ENCODE measurements around the gene PLCB1.

The PLCB1 gene

DNA sequence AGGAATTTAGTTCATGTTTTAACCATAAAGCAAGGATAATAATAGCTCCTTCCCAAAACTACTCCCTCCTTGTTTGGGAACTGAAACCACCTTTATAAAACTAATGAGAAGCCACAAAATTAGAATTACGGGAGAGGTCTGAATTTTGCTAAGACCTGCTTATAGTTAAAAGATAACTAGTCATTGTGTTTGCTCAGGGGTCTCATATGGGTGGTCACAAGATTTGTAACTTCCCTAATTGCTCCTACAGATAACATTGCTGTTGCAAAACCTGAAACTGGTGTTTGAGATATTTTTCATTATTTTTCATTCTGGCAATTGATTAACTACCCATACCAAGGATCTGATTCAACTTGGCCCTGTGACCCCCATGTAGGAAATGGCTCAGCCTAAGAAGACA is 782.4 kb downstream of the PLCB1 start:
- TF ChIP-seq, protein P1, sequence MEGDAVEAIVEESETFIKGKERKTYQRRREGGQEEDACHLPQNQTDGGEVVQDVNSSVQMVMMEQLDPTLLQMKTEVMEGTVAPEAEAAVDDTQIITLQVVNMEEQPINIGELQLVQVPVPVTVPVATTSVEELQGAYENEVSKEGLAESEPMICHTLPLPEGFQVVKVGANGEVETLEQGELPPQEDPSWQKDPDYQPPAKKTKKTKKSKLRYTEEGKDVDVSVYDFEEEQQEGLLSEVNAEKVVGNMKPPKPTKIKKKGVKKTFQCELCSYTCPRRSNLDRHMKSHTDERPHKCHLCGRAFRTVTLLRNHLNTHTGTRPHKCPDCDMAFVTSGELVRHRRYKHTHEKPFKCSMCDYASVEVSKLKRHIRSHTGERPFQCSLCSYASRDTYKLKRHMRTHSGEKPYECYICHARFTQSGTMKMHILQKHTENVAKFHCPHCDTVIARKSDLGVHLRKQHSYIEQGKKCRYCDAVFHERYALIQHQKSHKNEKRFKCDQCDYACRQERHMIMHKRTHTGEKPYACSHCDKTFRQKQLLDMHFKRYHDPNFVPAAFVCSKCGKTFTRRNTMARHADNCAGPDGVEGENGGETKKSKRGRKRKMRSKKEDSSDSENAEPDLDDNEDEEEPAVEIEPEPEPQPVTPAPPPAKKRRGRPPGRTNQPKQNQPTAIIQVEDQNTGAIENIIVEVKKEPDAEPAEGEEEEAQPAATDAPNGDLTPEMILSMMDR (conservative IDR thresholded peaks at IDR 0.05; ENCODE audit: control insufficient read depth, insufficient read depth, low read depth, low read length), result no peak
- H3K4me3 ChIP-seq (ENCODE audit: control insufficient read depth, low read depth, low read length), result no peak overlapping the region
- no peak for DNase-seq (ENCODE audit: low read depth)

DNA sequence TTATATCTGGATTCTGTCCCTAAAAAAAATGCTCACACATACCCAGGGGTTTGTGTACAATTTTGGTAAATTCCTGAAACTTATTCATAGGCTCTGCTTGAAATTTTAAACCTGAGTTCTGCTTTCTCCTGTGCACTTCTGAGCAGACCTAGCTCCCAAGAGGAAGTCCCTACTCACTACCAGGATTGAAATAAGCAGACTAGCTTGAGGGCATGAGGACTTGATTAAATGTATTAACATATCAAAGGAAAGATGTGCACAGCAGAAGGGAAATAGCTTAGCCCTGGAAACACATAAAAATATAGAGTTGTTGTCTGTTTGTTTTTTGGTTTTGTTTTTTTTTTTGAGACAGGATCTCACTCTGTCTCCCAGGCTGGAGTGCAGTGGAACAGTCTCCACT is 785.0 kb downstream of the PLCB1 start:
- TF ChIP-seq, protein P1 (conservative IDR thresholded peaks at IDR 0.05; ENCODE audit: control insufficient read depth, insufficient read depth, low read depth, low read length), result no peak

DNA sequence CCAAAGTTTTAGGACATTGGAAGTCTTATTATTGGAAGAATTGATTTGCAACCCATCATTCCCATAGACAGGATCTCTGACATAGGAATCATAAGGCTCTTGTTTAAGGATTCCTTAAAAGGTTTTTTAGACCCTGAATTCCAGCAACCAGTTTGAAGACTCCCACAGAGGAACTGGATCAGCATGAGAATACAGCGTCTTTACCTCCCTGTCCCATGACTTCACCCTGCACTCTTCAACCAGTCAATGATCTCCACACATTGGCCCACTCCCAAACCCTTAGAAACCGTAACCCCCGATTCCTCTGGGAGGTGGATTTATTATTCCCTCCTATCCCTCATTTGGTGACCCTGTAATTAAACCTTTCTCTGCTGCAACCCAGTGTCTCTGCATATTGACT is 786.1 kb downstream of the PLCB1 start:
- DNase-seq (ENCODE audit: low read depth), result no peak
- no peak overlapping the region for H3K4me3 ChIP-seq (ENCODE audit: control insufficient read depth, low read depth, low read length)
- TF ChIP-seq, protein P1 (conservative IDR thresholded peaks at IDR 0.05; ENCODE audit: control insufficient read depth, insufficient read depth, low read depth, low read length), result no peak

More for the DNA sequence above, 785.0 kb downstream of the PLCB1 start:
- DNase-seq (ENCODE audit: low read depth), result no peak
- no peak overlapping the region for H3K4me3 ChIP-seq (ENCODE audit: control insufficient read depth, low read depth, low read length)

DNA sequence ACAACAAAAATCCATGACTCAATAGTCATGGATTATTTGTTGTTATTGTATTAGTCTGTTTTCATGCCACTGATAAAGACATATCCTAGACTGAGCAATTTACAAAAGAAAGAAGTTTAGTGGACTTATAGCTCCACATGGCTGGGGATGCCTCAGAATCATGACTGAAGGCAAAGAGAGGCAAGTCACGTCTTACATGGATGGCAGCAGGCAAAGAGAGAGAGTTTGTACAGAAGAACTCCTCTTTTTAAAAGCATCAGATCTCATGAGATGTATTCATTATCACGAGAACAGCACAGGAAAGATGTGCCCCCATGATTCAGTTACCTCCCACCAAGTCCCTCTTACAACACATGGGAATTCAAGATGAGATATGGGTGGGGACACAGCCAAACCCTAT is 792.5 kb downstream of the PLCB1 start:
- DNase-seq (ENCODE audit: low read depth), result no peak
- no peak overlapping the region for H3K4me3 ChIP-seq (ENCODE audit: control insufficient read depth, low read depth, low read length)
- TF ChIP-seq, protein P1 (conservative IDR thresholded peaks at IDR 0.05; ENCODE audit: control insufficient read depth, insufficient read depth, low read depth, low read length), result no peak

DNA sequence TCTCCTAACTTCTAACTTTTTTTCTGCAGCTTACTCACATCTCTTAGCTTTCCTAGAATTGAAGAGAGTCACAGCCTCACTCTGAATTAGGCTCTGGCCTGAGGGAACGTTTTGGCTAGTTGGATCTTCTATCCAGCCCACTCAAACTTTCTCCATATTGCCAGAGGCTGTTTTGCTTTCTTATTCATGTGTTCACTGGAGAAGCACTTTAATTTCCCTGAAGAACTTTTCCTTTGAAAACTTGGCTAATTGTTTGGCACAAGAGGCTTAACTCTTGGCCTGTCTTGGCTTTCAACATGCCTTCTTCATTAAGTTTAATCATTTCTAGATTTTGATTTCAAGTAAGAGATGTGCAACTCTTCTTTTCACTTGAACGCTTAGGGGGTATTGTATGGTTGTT is 798.7 kb downstream of the PLCB1 start:
- no peak for DNase-seq (ENCODE audit: low read depth)
- H3K4me3 ChIP-seq (ENCODE audit: control insufficient read depth, low read depth, low read length), result no peak overlapping the region
- TF ChIP-seq, protein P1 (conservative IDR thresholded peaks at IDR 0.05; ENCODE audit: control insufficient read depth, insufficient read depth, low read depth, low read length), result no peak

DNA sequence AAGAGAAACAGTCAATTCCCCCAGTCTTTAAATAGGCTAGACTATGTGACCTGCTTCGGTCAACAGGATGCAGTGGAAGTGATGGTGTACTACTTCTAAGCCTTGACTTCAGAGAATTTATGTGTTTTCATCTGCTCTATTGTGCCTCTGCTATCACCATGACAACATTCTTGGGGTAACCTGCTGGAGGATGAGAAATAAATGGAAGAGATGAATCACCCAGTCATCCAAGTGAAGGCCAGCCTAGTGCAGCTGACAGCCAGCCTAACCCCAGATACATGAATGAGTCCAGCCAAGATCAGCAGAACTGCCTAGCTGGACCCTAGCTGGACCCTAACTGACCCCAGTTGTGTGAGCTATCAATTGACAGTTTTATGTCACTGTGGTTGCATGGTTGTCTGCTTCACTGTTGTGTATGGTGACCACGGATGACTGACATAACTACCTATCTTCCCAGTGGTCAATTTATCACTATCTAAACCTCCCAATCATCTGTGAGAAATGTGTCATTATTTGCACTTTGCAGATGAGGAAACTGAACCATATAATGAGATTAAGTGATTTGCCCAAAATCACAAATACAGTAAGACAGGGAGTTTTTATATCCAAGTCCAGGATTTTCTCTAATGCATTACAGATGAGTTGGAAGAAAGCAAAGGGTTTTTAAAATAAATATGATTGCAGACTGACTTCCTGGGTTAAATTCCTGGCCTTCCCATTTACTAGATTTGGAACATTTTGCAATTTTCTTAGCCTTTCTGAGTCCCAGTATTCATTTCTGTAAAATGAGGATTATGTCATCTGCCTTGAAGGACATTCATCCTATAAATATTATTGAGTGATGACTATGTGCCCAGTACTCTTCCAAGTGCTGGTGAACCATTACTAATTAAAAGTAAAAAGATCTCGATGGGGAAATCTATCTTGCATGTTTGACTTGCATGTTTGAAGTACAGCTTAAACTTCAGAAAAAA is 800.4 kb downstream of the PLCB1 start:
- TF ChIP-seq, protein P1 (conservative IDR thresholded peaks at IDR 0.05; ENCODE audit: control insufficient read depth, insufficient read depth, low read depth, low read length), result no peak
- peak; percentile 78 for DNase-seq (ENCODE audit: low read depth)

More for the DNA sequence above, 800.4 kb downstream of the PLCB1 start:
- no peak overlapping the region for H3K4me3 ChIP-seq (ENCODE audit: control insufficient read depth, low read depth, low read length)

Measured in fibroblast of mammary gland (primary cell).